ENCODE measurements around the gene MGMT. TPM values are rescaled to one million over a fixed set of nuclear protein-coding genes. Genes with fewer than 3 reads are reported as not detected.

The MGMT gene
- polyA plus RNA-seq, 1 donor from 2014 or later, result 0.94 TPM

GRCh38 chr10:129725011-129725410 is 258.0 kb downstream of the MGMT start:
- H3K27me3 ChIP-seq (ENCODE audit: insufficient read depth, low read depth, low read length), result no peaks in the 10 kb centered on the region
- no peak overlapping the region for H2AFZ ChIP-seq (ENCODE audit: low read depth, low read length)
- no peaks in the 10 kb centered on the region for H3K9me3 ChIP-seq (ENCODE audit: low read length)
- H3K9ac ChIP-seq (ENCODE audit: low read length), result no peak overlapping the region
- TF ChIP-seq, protein P1, sequence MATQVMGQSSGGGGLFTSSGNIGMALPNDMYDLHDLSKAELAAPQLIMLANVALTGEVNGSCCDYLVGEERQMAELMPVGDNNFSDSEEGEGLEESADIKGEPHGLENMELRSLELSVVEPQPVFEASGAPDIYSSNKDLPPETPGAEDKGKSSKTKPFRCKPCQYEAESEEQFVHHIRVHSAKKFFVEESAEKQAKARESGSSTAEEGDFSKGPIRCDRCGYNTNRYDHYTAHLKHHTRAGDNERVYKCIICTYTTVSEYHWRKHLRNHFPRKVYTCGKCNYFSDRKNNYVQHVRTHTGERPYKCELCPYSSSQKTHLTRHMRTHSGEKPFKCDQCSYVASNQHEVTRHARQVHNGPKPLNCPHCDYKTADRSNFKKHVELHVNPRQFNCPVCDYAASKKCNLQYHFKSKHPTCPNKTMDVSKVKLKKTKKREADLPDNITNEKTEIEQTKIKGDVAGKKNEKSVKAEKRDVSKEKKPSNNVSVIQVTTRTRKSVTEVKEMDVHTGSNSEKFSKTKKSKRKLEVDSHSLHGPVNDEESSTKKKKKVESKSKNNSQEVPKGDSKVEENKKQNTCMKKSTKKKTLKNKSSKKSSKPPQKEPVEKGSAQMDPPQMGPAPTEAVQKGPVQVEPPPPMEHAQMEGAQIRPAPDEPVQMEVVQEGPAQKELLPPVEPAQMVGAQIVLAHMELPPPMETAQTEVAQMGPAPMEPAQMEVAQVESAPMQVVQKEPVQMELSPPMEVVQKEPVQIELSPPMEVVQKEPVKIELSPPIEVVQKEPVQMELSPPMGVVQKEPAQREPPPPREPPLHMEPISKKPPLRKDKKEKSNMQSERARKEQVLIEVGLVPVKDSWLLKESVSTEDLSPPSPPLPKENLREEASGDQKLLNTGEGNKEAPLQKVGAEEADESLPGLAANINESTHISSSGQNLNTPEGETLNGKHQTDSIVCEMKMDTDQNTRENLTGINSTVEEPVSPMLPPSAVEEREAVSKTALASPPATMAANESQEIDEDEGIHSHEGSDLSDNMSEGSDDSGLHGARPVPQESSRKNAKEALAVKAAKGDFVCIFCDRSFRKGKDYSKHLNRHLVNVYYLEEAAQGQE (IDR thresholded peaks at IDR 0.05; ENCODE audit: borderline replicate concordance), result no peak
- TF ChIP-seq EP300 (conservative IDR thresholded peaks at IDR 0.05; ENCODE audit: poor library complexity, severe bottlenecking) (no peak), POLR2AphosphoS5 (IDR thresholded peaks at IDR 0.05) (no peak), MXI1 (conservative IDR thresholded peaks at IDR 0.05; ENCODE audit: poor library complexity, severe bottlenecking) (no peak), TAF1 (IDR thresholded peaks at IDR 0.05; ENCODE audit: low read depth) (no peak), EZH2 (IDR thresholded peaks at IDR 0.05; ENCODE audit: borderline replicate concordance, insufficient read depth, low read length, poor library complexity, severe bottlenecking) (no peak), SMC3 (conservative IDR thresholded peaks at IDR 0.05; ENCODE audit: poor library complexity) (no peak), RAD21 (conservative IDR thresholded peaks at IDR 0.05) (no peak)
- TF ChIP-seq, protein P2, sequence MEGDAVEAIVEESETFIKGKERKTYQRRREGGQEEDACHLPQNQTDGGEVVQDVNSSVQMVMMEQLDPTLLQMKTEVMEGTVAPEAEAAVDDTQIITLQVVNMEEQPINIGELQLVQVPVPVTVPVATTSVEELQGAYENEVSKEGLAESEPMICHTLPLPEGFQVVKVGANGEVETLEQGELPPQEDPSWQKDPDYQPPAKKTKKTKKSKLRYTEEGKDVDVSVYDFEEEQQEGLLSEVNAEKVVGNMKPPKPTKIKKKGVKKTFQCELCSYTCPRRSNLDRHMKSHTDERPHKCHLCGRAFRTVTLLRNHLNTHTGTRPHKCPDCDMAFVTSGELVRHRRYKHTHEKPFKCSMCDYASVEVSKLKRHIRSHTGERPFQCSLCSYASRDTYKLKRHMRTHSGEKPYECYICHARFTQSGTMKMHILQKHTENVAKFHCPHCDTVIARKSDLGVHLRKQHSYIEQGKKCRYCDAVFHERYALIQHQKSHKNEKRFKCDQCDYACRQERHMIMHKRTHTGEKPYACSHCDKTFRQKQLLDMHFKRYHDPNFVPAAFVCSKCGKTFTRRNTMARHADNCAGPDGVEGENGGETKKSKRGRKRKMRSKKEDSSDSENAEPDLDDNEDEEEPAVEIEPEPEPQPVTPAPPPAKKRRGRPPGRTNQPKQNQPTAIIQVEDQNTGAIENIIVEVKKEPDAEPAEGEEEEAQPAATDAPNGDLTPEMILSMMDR (IDR thresholded peaks at IDR 0.05; ENCODE audit: poor library complexity, severe bottlenecking), result no peak
- H3K36me3 ChIP-seq (ENCODE audit: insufficient read depth, low read length), result no peaks in the 10 kb centered on the region
- no peak overlapping the region for H3K4me3 ChIP-seq (ENCODE audit: low read length)
- no peaks in the 10 kb centered on the region for H4K20me1 ChIP-seq (ENCODE audit: insufficient read depth)
- no peaks in the 10 kb centered on the region for H3F3A ChIP-seq (ENCODE audit: insufficient read depth, low read length, poor library complexity, severe bottlenecking)
- H3K79me2 ChIP-seq (replicated peaks; ENCODE audit: insufficient read depth, low read length), result no peaks in the 10 kb centered on the region
- no peaks in the 10 kb centered on the region for H3K9me2 ChIP-seq (ENCODE audit: insufficient read depth, low read length)
- no peak overlapping the region for H3K27ac ChIP-seq (ENCODE audit: low read length)
- H3K4me2 ChIP-seq (ENCODE audit: low read length), result no peak overlapping the region

DNA sequence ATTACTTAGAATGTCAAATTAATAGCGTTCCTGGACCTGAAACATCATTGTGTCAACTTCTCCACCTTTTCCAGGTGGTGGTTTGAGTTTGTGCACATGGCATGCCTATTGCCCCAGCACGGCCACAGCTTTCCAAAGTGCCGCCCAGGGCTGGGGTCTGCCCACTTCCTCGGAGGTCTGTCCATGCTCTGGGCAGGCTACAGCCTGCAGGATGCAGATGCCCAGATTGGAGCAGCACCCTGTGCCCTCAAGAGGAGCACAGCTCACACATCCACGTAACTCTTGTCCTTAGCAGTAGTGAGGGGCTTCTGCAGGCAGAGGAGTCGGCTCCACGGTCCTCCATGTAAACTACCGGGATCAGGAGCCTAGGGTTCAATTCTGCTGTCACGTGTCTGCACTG is 258.4 kb downstream of the MGMT start:
- H3F3A ChIP-seq (ENCODE audit: insufficient read depth, low read length, poor library complexity, severe bottlenecking), result no peaks in the 10 kb centered on the region
- no peak overlapping the region for H3K9ac ChIP-seq (ENCODE audit: low read length)
- no peaks in the 10 kb centered on the region for H3K79me2 ChIP-seq (replicated peaks; ENCODE audit: insufficient read depth, low read length)
- H3K9me2 ChIP-seq (ENCODE audit: insufficient read depth, low read length), result no peaks in the 10 kb centered on the region
- H3K36me3 ChIP-seq (ENCODE audit: insufficient read depth, low read length), result no peaks in the 10 kb centered on the region
- no peak overlapping the region for H3K4me2 ChIP-seq (ENCODE audit: low read length)
- no peak overlapping the region for H3K27ac ChIP-seq (ENCODE audit: low read length)
- no peak overlapping the region for H3K4me3 ChIP-seq (ENCODE audit: low read length)
- no peaks in the 10 kb centered on the region for H4K20me1 ChIP-seq (ENCODE audit: insufficient read depth)
- TF ChIP-seq TAF1 (IDR thresholded peaks at IDR 0.05; ENCODE audit: low read depth) (no peak), SMC3 (conservative IDR thresholded peaks at IDR 0.05; ENCODE audit: poor library complexity) (no peak), RAD21 (conservative IDR thresholded peaks at IDR 0.05) (no peak), EP300 (conservative IDR thresholded peaks at IDR 0.05; ENCODE audit: poor library complexity, severe bottlenecking) (no peak), EZH2 (IDR thresholded peaks at IDR 0.05; ENCODE audit: borderline replicate concordance, insufficient read depth, low read length, poor library complexity, severe bottlenecking) (no peak), POLR2AphosphoS5 (IDR thresholded peaks at IDR 0.05) (no peak), MXI1 (conservative IDR thresholded peaks at IDR 0.05; ENCODE audit: poor library complexity, severe bottlenecking) (no peak)
- TF ChIP-seq, protein P2 (IDR thresholded peaks at IDR 0.05; ENCODE audit: poor library complexity, severe bottlenecking), result no peak
- TF ChIP-seq, protein P1 (IDR thresholded peaks at IDR 0.05; ENCODE audit: borderline replicate concordance), result no peak
- H3K27me3 ChIP-seq (ENCODE audit: insufficient read depth, low read depth, low read length), result no peaks in the 10 kb centered on the region
- H2AFZ ChIP-seq (ENCODE audit: low read depth, low read length), result no peak overlapping the region
- no peaks in the 10 kb centered on the region for H3K9me3 ChIP-seq (ENCODE audit: low read length)

All from neural cell (in vitro differentiated cells).